Jurkat, Clone E6-1 (cell line): ENCODE data around the gene EVX2.

ENCODE experiments used
- DNase-seq: peaks from one replicate; pipeline ENCODE4 v3.0.0-alpha.2; 2011; ENCODE audit warnings: low read depth, low spot score
- H3K4me3 ChIP-seq: 2 replicates; pipeline ENCODE4 v1.5.1; 2011; ENCODE audit warnings: mild to moderate bottlenecking, low read length, control low read depth, moderate library complexity

Gene EVX2

DNA sequence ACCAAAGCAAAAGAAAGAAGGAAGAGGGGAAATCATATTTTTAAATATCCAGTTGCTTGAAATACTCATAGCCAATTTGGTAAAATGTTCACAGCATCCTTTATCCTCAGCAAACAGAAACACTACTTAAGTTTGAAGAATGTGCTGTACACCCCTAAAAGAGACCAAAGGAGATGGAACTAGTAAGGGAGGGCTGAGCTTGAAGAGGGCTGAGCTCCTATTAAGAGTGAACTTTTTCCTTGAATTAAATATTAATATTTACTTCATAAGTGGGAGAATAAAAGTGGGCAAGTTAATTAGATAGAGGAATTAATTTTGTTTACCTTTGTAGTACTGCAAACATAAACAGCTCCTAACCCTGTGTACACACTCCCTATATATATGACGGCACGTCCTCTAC is 7.0 kb downstream of the EVX2 start:
- no peak overlapping the region for H3K4me3 ChIP-seq
- no peak for DNase-seq

DNA sequence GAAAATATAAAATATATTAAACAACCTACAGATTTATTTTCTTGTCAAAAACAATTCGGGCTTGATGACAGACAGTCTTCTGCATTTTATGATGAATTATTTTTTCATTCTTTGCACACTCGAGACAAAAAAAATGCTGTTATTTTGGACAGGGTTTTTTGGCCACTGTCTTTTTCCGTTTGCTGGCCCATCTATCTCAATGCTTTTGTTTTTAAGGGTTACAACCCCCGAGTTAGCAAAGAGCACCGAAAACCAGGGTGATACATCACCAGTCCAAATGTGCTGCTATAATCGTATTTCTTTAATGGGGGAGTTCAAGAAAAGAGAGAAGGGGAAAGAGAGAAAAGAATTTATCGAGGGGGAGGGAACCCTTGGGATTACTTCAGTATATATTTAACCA is 7.7 kb downstream of the EVX2 start:
- DNase-seq = no peak
- H3K4me3 ChIP-seq = no peak overlapping the region

DNA sequence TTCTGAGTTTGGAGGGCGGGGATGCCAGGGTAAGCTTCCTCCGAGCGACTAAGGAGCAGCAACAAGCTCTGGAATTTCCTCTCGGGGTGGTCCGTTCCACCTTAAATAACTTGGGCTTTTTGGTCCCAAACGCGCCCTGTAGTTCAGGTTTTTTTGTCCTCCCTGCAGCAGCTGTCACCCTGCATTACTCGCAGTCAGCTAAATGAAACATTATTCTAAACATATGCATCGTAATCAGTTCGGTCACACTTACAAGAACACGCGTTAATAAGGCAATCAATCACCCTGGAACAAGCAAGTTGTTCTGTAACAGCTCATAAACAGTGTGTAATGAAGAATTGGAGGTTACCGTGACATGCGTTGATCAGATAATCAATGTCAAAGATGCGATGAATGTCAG is 8.3 kb downstream of the EVX2 start:
- no peak for DNase-seq
- no peak overlapping the region for H3K4me3 ChIP-seq

DNA sequence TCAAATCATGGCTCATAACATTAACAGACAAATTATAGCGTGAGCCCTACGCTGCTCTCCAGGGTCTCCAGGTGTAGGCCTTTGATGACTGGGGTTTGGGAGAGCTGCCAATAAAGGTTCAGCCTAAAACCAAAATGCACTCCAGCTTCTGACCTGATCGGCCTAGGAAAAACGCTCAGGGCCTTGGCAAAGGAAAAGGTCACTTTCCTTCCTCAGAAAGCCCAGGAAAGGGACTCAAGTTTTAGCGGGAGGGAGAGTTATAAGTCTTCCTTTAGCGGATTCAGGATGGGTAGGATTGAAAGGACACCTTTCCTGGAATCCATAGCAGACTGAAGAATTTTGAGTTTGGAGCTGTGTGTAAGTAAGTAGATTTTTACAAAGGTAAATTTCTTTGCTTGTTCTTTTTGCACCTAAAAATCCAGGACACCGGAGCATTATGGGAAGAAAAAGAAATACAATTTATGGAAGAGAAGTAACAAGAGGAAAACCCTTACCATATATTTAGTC is 8.8 kb downstream of the EVX2 start:
- no peak overlapping the region for H3K4me3 ChIP-seq
- DNase-seq = no peak

DNA sequence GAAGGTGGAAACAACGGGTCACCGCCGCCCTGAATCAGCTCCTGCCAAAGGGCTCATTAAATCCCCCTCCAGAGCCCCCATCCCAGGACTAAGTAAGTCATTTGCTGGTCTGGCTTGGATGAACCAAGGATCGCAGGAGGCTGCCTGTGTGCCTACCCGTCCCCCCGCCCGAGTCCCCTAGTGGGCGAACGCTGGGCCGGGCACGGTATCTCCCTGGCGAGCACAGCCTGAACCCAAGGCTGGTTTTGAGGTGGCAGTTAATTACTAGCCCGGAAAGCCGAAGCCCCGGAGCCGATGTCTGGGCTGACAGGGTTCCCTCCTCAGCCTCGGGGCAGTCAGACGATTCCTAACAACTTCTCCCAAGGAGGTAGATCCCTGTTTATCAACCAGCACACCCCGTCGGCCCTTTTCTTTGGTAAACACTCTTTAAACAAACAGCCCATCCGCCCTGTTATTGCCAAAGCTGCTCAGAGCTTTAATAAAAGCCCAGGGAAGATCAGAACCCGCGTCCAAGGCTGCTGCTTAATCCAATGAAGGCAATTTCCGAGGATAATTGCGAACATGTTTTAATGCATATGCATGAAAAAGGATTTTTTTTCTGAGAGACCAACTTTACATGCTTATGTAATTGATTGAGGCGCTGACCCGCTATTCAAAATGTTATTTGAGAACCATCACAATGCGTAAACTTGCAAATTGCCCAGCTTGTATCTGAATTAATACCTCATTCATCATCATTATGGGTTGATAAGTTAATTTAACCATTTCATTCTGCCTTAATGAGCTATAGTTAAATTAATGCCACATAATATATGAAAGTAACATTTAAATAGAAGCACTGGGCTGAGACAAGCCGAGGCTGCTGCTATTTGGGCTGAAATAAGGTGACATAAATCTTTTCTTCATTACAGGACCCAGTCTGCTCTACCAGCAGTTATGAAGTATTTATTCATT is 10.5 kb downstream of the EVX2 start:
- no peak for DNase-seq
- H3K4me3 ChIP-seq = no peak overlapping the region

DNA sequence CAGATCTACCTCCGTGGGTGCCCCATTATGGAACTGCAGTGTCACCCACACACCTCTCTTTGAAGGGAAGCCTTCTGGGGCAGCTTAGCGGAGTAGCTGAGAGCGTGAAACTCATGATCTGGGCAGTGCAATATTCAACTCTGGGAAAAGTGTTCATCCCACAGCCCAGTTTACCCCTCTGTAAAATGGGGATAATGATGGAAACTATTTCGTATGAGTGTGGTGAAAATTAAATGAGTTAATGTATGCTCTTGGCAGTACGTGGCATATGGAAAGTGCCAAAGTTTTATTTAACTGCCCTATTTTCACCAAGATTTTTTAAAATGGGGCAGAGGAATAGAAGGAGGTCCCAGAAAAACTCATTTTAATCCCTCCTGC is 11.5 kb downstream of the EVX2 start:
- no peak overlapping the region for H3K4me3 ChIP-seq
- no peak for DNase-seq

DNA sequence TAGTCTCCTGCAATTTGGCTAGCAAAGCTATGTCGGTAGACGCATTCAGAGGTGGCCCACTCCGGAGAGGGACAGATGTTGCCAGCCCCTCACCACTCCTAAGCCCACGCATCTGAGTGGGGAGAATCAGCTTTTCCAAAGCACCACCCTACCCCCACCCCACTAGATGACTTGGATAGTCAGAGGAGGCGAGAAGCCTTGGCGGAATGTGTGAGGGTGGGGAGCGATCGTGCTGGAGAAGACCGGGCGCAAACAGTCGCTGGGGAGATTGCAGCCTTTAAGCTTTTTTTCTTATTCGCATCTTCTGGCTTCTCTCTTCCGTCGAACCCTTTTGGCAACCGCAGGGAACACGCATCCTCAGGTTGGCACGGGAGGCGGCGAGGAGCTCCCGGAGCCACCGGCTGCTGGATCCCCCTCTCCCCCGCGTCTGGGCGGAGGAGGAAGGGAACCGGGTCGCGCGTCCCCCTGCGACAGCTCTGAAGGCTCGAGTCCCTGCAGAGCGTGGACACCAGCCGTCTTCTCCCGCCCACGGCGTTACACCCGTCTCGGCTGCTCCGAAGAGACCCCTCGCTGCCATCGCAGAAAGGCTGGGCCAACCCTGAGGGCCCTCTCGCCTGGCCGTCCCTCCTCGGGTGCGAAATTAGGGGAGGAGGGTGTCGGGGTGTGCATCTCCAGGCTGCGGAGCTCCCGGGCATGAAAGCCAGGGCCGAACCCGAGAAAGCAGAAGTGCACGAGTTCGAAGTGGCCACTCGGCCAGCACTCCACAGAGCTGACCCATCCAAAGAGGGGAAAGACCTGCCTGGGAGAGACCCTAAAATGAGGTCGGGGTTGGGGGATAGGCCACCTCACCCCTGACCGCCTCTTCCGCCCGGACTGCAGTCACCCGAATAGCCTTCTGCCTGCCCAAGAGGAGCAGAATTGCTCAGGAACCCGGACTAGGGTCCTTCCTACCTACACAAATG is 12.2 kb downstream of the EVX2 start:
- no peak overlapping the region for H3K4me3 ChIP-seq
- no peak for DNase-seq

DNA sequence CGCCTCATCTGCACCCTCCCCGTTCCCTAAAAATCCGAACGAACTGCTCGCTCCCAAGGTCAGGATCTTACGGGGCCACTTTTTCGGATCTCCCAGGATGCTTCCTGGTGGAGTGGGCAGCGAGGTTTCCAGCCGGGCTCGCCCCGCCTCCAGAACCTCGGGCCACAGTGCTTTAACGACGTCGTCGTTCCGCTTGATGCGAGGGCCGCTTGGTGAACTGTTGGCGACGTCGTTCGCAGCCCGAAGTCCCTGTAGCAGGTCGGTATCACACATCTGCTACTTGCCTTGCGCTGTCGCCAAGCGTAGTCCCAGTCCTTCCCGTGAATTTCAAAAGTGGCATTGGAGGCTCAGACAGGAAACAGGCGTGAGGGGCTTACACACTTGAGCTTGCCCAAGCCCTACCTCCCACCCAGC is 15.3 kb downstream of the EVX2 start:
- DNase-seq = no peak
- H3K4me3 ChIP-seq = no peak overlapping the region

DNA sequence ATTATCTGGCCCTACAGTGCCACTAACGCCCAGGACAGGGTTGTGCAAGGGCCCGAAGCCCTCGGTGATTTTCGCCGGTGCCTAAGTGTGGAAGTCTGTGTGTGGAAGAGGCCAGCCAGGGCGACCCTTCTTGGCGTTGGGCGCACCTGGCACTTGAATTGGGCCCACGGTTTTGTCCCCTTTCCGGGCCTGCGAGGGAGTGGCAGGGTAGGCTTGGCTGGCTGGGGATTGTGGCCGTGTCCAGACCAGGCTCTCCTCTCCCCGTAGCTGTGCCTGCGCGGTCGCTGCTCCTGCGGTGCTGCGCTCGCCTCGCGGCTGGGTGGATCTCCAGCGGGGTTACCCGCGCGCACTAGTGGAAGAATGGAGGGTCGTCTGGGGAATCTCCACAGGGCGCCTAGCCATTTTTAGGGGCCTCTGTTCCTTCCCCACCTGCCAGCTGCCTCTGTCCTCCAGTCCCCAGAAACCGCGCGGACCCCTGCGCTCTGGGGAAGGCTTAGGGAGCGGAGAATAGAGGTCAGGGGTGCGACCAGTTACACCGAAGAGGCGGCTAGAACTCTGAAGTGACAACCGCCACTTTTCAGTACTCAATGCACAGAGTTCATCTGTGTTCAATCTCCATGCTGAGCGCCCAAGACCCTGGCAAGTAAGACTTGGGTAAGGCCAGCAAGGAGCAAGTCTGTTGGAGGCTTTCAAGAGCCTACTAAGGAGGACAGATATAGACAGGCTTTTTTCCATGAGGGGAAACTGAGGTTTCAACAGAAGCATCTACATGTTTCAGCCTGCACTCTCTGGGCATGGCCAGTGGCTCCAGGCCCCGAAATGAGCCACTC is 16.0 kb downstream of the EVX2 start:
- DNase-seq = no peak
- H3K4me3 ChIP-seq = no peak overlapping the region

DNA sequence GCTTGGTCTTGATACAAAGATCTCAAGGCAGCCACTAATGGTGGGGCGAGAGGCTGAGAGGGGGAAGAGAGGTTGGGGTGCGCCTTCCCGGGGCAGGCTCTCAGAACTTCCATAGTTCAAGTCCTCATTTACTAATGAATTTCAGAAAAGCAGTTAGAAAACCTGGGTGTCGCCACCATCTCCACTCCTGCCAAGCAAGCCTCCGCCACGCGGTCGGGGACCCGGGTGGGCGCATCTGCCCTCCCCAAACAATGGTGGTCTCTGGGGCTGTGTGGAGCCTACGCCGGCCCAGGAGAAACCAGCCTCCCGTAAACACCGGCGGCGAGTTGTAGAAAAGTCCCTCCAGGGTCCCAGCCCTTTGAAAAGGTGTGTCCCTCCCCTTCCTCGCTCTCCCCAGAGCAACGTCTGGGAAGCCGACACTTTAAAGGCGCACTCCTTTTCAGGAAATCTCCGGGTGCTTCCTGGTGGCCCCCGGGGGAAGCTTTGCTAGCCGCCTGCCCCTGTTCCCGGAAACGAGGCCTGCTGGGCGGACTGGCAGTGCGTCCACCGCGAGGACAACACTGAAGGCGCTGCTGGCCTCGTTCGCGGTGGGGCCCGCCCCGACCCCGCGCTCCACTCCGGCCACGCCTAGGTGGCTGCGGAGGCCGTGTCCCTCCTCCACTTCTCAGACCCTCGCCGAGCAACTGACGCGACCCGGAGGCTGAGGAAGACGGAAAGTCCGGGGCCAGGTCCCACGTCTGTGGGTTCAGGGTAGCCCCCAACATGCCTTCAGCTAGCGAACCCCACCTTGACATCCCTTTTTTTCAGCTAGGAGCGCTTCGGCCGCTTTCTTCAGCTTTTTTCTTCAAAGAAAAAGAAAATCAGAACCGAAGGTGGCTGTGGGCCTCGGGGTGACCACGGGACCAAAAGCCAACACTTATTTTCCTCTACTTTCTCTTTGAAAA is 16.8 kb downstream of the EVX2 start:
- no peak overlapping the region for H3K4me3 ChIP-seq
- DNase-seq = no peak

DNA sequence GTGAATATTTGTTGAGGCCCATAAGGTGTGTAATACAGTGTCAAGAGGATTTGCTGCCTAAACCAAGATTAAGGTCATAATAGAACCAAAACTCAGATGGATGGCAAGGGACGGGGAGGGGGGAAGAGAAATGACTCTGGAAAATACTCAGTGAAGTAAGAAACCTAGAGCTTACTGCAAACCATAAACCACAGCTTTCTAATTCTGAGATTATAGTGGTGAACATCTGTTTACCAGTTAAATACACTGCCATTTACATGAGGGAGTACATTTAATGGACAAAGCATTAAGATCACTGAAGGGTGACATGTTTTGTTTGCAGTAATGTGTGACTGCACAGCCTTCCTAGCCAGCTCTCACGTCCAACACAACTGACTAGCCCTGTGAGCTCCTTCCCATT is 19.8 kb downstream of the EVX2 start:
- DNase-seq = no peak
- no peak overlapping the region for H3K4me3 ChIP-seq

DNA sequence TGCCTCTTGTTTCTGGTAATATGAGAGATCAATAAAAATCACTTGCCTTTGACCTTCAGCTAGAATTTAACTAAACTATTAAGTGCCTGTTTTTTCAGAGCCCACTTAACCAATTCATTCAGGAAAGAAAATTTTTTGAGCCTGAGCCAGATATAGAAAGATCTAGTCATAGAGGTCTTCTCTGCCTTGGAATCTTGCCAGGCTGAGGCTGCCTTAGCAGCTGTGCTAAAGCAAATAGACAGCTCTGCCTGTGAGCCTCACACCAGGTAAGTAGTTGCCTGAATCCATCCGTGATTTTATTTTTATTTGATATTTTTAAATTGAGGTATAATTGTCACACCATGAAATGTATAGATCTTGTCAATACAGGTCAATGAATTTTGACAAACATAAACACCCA is 27.4 kb downstream of the EVX2 start:
- DNase-seq = no peak
- no peak overlapping the region for H3K4me3 ChIP-seq

DNA sequence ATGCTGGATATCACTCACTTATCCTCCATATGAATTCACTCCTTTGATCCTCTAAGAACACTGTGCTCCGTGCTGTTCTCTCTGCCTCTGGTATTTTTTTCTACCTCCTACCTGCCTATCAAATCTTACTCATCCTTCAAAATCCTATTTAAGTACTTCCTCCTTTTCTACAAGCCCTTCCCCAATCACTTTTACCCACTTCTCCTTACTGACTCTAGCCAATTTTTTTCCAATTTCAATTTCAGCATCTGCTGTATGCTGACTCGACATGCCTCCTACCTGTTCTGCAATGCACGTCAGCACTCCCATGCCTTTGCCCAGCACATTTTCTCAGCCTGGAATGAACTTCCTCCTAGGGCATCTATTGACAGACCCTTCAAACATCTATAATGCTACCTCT is 44.4 kb downstream of the EVX2 start:
- DNase-seq = no peak
- no peak overlapping the region for H3K4me3 ChIP-seq

DNA sequence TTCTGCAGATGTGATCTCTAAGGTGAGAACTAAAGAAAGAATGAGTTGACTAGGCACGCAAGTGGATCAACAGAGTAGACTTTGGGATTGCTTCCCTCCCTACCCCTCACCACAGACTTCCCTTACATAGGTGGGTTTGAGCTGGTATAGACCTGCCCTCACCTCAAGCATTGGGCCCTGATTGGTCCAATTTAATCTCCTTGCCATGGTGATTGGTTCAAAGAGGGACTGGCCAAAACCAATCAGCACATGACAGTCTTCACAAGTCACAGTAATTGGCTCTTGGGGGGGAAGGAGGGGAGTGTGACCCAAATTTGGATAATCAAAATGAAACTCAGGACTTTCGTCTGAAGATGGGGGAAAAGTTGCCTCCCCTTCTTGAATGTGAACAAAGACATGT is 45.1 kb downstream of the EVX2 start:
- H3K4me3 ChIP-seq = no peak overlapping the region
- peak; percentile 21 for DNase-seq

DNA sequence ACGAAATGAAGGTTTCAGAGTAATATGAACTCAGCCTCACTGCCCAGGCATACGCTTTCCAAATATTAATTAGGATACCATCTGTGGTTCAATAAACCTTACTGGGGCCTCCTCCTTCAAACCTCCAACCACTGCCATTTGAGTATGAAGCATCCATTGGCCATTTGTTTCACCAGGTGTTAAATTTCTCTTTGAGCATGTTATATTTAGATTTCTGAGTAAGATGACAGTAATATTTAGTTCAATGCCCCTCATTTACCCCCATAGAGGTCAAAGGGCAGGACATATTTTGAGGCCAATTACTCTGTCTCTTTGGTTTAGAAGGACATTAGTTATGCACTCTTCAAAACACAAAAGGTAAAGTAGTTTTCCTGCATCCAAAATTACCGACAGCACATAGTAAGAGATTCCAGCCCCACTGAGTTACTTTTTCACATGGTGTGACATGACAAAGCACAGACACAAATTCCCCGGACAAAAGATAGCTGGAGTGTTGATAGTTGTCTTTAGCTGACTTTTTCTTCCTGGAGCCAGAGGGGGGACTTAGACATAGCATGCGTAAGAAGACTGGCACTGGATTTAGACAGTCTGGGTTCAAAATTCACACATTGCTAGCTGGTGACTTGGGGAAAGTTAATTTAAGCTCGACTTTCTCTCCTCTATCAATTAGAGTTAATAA is 48.6 kb downstream of the EVX2 start:
- DNase-seq = no peak
- no peak overlapping the region for H3K4me3 ChIP-seq

DNA sequence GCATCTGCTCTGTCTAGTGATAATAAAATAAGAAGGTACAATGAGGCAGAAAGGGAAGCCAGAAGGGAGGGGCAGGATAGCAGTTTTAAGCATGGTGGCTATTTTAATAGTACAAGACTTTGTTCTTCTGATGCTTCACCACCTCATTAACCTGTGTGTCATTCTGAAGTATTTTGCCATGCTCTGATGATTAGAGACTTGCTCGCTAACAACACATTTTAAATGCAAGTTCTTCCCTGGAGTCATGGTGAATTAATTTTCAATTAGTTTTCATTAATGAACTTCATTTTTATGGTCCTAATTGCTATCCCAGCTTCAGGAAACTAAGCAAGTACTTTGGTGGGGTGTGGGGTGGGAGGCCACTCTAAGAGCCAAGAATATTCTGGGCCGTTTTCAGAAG is 56.0 kb downstream of the EVX2 start:
- no peak overlapping the region for H3K4me3 ChIP-seq
- no peak for DNase-seq
